ENCODE measurements around the gene CDH11.

DNA sequence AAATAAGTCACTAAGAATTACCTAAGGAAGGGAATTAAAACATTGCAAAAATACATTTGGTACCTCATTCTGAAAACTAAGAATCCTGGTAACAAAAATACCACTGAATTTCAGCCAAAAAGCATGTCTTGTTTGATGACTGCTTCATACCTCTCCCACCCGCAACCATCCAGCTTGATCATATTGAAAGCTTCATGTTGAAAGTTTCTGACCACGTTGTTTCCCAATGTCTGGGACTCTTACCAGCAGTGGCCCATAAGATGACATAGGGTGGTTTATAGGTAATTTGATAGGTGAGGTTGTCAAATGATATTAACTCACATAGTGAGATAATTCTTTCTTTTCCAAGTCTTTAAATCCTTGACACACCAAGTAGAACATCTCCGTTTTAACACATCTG, 139.3 kb downstream of the CDH11 start:
- TF ChIP-seq, protein P1, sequence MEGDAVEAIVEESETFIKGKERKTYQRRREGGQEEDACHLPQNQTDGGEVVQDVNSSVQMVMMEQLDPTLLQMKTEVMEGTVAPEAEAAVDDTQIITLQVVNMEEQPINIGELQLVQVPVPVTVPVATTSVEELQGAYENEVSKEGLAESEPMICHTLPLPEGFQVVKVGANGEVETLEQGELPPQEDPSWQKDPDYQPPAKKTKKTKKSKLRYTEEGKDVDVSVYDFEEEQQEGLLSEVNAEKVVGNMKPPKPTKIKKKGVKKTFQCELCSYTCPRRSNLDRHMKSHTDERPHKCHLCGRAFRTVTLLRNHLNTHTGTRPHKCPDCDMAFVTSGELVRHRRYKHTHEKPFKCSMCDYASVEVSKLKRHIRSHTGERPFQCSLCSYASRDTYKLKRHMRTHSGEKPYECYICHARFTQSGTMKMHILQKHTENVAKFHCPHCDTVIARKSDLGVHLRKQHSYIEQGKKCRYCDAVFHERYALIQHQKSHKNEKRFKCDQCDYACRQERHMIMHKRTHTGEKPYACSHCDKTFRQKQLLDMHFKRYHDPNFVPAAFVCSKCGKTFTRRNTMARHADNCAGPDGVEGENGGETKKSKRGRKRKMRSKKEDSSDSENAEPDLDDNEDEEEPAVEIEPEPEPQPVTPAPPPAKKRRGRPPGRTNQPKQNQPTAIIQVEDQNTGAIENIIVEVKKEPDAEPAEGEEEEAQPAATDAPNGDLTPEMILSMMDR (IDR thresholded peaks at IDR 0.05): no peak
- TF ChIP-seq POLR2A (IDR thresholded peaks at IDR 0.05) (no peak), POLR2AphosphoS5 (IDR thresholded peaks at IDR 0.05) (no peak)

Measured in breast epithelium (tissue), 3 donors.